GM21529 (cell line): ENCODE measurements around the gene CSGALNACT2.
A peak's percentile ranks its signal among the peaks of the same experiment; 100 is the strongest.

Experiments
- ATAC-seq: cut with Tn5 transposase; IDR thresholded peaks from one replicate; pipeline ENCODE4 v1.9.1; 2021; ENCODE audit not compliant: unreplicated experiment

CSGALNACT2 gene

GRCh38 chr10:43225004-43225786 lies 87.0 kb downstream of the CSGALNACT2 start:
- ATAC-seq, result no peak

DNA sequence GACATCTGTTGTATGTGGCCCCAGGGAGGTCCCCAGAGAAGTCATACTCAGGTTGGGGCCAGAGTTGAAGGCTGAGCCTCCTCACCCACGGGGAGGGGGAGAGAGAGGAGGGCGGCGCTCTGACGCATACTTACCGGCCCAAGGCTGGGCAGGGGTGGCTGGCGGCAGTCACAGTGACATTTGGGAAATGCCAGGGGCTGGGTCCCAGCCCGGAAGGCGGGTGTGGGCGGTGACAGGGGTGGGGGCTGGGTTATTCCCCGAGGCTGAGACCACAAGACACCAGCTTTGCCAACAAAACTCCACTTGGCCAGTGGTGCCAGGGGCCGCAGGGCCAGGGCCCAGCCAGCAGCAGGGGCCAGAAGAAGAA lies 87.5 kb downstream of the CSGALNACT2 start:
- ATAC-seq, result peak; percentile 38

- no peak for ATAC-seq
Observed at GRCh38 chr10:43226441-43226840, 88.2 kb downstream of the CSGALNACT2 start.

DNA sequence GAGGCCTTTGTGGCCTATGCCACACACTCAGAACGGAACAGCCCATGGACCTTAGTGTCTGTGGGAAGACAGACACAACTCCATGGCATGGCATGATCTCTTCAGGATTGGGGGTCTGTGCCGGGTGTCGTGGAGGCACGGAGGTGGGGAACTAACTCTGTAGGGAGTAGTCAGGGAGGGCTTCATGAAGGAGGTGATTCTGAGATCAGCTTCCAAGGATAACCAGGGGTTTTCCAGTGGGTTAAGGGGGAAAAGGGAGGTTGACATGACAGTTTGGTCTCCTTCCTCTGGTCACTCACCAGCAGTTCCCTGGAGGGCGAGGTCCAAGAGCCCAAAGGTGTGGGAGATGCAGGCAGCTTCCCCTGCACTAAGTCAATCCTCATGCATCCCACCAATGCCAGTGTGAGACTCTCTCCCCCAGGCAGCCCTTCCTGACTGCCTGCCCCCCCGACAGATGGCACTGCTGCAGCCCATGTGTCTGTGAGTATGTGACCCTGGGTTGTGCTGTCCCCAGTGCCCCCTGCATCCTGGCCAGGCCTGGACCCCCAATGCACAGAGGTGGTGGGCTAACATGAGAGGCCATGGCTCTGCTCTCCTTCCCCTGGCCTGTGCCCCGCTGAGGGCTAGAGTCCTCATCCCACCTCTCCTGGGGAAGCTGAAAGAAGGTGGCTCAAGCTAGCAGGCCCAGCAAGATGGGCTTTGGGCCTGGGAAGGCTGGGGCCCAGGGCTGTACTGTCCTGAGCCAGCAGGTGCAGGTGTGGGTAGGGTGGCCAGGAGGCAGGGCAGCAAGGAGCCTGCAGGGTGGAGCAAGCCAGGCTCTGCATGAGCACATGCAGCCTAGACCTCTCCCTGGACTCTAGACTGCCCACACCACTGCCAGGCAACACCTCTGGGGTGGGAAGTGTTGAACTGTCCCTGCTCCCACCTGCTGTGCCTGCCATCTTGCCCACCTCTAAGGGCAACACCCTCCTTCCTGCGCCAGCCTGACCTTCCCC lies 88.9 kb downstream of the CSGALNACT2 start:
- no peak for ATAC-seq

DNA sequence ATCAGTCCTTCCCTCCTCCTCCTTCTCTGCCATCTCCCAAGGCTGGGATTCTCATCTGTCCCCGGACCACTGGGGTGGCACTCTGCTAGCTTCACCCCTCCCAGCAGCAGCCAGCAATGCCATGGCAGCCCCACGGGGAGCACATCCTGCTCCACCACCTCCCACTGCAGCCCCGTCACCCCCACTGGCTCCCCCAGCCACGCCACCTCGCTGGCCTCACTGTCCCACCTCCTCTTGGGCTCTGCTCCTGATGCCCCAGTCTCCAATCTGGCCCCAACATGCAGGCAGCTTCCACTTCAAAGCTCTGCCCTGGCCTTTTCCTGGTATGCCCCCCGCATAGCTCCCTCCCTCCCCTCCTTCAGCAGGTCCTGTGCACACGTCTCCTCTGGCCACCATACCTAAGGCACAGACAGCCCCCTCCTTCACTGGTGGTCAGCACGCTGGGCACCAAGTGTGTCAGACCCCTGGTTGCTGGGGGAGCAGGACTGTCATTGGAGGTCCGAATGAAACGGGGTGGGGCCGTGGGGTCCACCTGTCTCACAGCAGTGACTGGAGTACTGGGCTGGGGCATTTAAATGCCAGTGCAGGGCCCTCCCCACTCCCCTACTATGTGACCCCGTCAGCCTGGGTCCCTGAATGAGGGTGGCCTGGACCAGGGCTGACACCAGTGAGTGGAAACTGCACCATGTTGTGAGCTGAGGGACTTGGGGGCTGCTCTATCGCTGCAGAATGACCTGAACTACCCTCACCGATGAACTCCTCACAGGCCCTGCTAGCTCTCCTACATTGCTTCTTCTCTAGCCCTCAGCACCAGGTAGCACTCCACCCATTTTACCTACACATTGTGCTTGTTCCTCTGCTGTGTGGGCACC lies 89.9 kb downstream of the CSGALNACT2 start:
- no peak for ATAC-seq

- ATAC-seq, result no peak
Observed at GRCh38 chr10:43228783-43229207, 90.5 kb downstream of the CSGALNACT2 start.

GRCh38 chr10:43229208-43230061 lies 91.2 kb downstream of the CSGALNACT2 start:
- no peak for ATAC-seq

- ATAC-seq, result no peak
Observed at GRCh38 chr10:43230101-43230908, 92.1 kb downstream of the CSGALNACT2 start.

- ATAC-seq, result peak; percentile 24
Observed at GRCh38 chr10:43230909-43231522, 92.8 kb downstream of the CSGALNACT2 start.

DNA sequence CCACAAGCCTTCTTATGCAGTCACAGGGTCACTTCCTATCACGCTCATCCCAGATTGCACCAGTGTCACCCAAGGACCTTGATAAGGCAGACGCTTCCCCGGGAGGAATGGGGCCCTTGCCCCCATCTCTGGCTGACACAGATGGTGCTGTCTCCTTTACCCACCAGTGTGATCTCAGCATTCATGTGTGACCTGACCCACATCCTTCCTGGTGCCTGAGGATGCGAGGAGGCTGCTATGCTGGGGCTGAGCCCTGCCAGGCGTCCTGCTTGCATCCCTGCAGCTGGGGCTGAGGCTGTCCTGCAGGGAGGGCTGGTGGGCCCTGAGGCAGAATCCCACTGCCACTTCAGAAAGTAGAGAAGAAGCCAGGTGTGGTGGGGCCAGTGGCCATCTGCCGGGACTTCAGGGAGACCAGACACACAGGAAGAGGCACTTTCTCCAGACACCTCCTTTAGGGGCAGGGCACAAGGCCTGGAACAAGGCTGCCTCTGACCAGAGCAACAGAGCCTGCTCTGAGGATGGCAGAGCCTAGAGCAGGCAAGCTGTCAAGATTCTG lies 93.4 kb downstream of the CSGALNACT2 start:
- ATAC-seq, result peak; percentile 55

- no peak for ATAC-seq
Observed at GRCh38 chr10:43233601-43234430, 95.6 kb downstream of the CSGALNACT2 start.

DNA sequence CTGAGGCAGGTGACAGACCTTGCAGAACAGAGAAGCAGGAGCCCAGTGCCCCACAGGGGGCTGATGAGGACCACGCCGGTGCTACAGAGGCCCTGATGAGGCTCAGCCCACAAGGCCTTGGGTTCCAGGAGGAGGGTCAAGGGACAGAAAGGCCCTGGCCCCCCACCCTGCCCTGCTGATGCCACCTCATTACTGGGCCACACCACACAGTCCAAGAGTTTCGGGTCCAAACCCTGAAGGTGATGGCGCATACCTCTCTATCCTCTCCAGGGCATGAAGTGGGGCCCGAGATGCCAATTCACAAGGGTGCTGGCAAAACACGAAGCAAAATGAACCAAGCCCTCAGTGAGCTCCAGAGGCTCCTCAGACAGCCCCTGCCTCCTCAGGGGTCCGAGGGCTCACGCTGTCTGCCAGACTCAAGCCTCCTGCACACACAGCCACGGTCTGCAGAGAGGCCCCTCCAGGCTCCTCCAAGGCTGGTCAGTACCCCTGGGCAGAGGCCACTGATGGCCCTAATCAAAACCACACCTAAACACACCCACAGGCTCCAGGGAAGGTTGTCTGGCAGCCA lies 96.3 kb downstream of the CSGALNACT2 start:
- ATAC-seq, result no peak
